Mesodermal cell (in vitro differentiated cells): ENCODE measurements around the gene FAM50A.

Experiments used
- H3K27ac ChIP-seq: 2 replicates; pipeline ENCODE4 v1.7.0; 2013; ENCODE audit warnings: mild to moderate bottlenecking, low read depth, low read length, moderate library complexity; ENCODE audit not compliant: severe bottlenecking
- H3K36me3 ChIP-seq: 2 replicates; pipeline ENCODE4 v1.7.1; 2013; ENCODE audit warnings: mild to moderate bottlenecking, low read length, moderate library complexity; ENCODE audit not compliant: control insufficient read depth, insufficient read depth
- H3K4me1 ChIP-seq: one replicate; pipeline ENCODE4 v1.7.1; 2013; ENCODE audit warnings: mild to moderate bottlenecking, low read length; ENCODE audit not compliant: insufficient read depth, control insufficient read depth, poor library complexity, severe bottlenecking
- H3K4me3 ChIP-seq: 2 replicates; pipeline ENCODE4 v1.7.0; 2013; ENCODE audit warnings: low read length, control low read depth, mild to moderate bottlenecking; ENCODE audit not compliant: insufficient read depth, poor library complexity, severe bottlenecking; ENCODE audit errors: extremely low read depth
- H3K9me3 ChIP-seq: 2 replicates; pipeline ENCODE4 v1.7.1; 2013; ENCODE audit warnings: mild to moderate bottlenecking, low read length, moderate library complexity; ENCODE audit not compliant: control insufficient read depth
- WGBS, 2 experiments: methylation state at CpG; one replicate each; pipeline ENCODE4 v1.1.5; 2013; ENCODE audit warnings: missing lambda C conversion rate in 2 of 2; ENCODE audit not compliant: insufficient coverage in 2 of 2; 5-methylcytosine and 5-hydroxymethylcytosine counted together

FAM50A gene

DNA sequence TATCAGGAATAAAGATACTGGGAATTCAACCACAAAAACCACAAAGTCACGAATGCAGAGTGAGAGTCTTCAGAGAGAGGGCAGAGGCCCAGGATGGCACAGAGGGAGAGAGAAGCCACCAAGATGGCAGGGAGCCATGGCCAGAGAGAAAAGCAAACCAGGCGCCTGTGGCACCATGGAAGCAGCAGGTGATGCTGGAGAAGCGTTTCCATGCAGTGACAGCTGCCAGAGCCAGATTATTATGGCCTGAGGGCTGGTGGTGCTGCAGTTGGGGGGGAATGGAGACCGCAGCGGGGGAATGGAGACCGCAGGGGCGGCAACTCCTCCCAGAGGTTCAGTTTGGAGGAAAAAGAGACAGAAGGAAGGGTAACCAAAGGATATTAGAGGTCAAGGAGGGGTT is 26.8 kb upstream of the FAM50A start:
- H3K27ac ChIP-seq: no peak overlapping the region
- peaks cover 4% of the 10 kb centered on the region for H3K4me1 ChIP-seq
- WGBS, 2 experiments: 94 to 100% methylated on average over 2 to 4 of the region's 7 CpGs
- no peaks in the 10 kb centered on the region for H3K9me3 ChIP-seq
- H3K36me3 ChIP-seq: peaks cover 6% of the 10 kb centered on the region
- H3K4me3 ChIP-seq: no peak overlapping the region

DNA sequence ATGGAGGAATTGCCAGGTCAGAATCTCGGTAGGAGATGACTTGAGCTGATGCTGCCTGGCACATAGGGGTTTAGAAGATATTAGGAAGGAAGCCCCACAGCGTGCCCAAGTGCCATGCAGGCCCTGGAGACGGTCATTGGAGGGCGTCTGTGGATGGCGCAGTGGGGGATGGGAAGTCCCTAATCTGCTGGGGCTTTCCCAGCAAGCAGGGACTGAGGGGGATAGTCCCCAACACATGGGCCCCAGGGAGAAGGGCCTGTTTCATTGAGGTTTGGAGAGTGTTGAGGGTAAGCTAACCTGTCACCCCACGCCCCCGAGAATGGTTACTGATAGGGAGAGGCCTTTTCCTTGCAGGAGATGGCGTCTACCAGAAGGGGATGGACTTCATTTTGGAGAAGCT is 24.8 kb upstream of the FAM50A start:
- no peak overlapping the region for H3K4me3 ChIP-seq
- whole genome bisulfite sequencing, 2 experiments: 100% methylated on average over 4 to 5 of the region's 8 CpGs
- peaks cover under 1% of the 10 kb centered on the region for H3K36me3 ChIP-seq
- no peak overlapping the region for H3K27ac ChIP-seq
- no peaks in the 10 kb centered on the region for H3K4me1 ChIP-seq
- H3K9me3 ChIP-seq: no peaks in the 10 kb centered on the region

DNA sequence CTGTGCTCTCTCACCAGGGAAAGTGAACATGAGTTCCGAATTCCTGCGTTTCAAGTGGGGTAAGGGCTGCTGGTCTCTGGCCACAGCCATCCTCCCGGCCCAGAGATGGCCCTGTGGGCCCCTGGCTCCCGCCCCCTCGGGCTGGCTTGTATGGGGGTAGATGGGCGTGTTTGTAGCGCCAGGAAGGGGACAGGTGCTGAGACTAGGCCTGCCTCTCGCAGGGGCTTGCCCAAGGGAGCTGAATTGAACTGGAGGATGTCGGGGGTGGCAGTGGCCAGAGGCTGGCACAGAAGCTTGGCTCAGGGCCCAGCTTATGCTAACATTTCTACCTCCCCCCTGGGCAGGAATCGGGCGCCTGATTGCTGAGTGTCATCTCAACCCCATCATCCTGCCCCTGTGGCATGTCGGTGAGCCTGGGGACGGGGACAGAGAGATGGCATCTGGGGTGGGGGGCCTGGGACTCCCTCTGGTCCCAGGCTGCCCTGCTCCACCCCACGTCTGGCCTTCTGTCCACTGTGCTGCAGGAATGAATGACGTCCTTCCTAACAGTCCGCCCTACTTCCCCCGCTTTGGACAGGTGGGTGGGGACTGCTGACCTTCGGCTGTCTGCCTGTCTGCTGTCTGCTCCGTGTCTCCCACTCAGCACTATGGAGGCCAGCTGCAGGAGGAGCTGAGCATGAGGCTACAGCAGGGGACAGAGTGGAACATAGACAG is 24.1 kb upstream of the FAM50A start:
- no peaks in the 10 kb centered on the region for H3K36me3 ChIP-seq
- 94% methylated on average over 7 of the region's 19 CpGs; no CpG with 5 or more reads in 1 of the 2 experiments for WGBS, 2 experiments
- peaks cover 3% of the 10 kb centered on the region for H3K4me1 ChIP-seq
- H3K4me3 ChIP-seq: no peak overlapping the region
- no peaks in the 10 kb centered on the region for H3K9me3 ChIP-seq
- no peak overlapping the region for H3K27ac ChIP-seq

DNA sequence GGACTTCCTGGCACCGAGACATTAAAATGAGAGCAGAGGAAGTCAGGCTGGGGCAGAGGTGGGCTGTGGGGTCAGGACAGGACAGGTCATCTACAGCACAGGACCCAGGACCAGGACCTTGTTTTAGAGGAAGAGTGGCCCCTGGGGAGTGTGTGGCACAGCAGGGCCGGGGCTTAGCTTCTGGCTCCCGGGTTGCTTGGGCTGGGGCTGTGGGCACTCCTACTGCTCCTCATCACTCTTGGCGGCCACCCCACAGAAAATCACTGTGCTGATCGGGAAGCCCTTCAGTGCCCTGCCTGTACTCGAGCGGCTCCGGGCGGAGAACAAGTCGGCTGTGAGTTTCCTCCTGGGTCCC is 23.6 kb upstream of the FAM50A start:
- WGBS, 2 experiments: 80 to 97% methylated on average over 1 to 7 of the region's 10 CpGs
- no peak overlapping the region for H3K4me3 ChIP-seq
- no peaks in the 10 kb centered on the region for H3K36me3 ChIP-seq
- H3K27ac ChIP-seq: no peak overlapping the region
- H3K4me1 ChIP-seq: peaks cover 3% of the 10 kb centered on the region
- no peaks in the 10 kb centered on the region for H3K9me3 ChIP-seq

DNA sequence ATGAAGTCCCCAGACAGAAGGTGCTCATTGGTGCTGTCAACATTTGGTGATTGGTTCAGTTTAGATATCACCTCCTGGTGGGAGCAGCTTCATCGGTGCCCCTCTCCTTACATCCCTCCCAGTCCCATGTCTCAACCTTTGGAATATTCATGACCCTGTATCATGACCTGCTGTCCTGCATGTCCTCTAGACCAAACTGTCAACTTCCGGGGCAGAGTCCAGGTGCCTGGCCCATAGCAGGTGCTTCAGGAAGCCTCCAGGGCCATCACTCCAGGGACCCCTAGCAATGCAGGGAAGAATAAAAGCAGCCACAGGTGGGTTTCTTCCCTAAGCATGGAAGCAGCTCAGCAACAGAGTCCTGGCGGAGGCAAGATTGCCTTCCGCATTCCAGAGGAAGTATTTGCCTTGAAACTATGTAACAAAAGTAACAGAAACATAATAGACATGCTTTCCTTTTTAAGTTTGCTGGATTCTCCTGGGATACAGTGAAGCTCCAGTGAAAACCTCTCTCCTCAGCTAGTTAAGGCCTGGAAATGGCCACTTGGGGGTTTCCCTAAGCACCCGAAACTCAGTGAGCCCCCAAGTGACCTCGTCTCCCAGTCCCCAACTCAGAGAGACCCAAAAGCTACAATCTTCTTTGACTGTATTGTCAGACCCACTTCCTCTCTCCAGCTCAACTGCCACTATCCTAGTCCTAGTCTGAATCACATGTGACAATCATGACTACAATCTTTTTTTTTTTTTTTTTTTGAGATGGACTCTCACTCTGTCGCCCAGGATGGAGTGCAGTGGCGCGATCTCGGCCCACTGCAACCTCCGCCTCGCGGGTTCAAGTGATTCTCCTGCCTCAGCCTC is 16.8 kb upstream of the FAM50A start:
- 95 to 98% methylated on average over 7 of the region's 13 CpGs for WGBS, 2 experiments
- Histone ChIP-seq H3K4me3 (no peak overlapping the region), H3K4me1 (peaks cover 12% of the 10 kb centered on the region)

DNA sequence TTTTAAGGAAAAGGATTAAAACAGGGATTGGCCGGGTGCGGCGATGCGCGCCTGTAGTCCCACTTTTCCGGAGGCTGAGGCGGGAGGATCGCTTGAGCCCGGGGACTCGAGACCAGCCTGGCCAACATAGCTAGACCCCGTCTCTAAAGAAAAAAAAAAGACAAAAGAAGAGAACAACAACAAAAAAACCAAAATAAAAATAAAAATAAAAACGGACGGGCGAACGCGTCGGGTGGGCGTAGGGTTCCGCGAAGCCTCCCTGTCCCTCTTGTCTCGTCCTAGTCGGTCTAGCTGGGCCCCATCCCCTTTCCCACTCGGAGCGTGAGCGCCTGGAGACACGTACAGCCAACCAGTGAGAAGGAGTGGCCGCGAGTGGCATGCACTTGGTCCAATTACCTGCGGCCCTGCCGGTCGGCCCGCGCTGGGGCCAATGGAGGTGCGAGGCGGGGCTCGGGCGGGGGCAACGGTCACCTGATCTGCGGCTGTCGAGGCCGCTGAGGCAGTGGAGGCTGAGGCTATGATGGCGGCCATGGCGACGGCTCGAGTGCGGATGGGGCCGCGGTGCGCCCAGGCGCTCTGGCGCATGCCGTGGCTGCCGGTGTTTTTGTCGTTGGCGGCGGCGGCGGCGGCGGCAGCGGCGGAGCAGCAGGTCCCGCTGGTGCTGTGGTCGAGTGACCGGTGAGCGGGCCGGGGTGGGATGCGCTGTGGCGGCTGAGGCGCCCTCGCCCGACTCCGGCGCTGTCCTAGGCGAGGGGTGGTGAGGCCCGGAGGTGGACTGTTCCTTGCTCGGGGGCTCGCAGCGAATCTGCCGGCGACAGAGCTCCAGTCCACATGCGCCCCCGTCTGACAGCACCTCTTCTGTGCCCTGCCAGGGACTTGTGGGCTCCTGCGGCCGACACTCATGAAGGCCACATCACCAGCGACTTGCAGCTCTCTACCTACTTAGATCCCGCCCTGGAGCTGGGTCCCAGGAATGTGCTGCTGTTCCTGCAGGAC is 15.5 kb upstream of the FAM50A start, which contains the start of gene ATP6AP1:
ATP6AP1 (plus strand) TSS at position 502 of the 996 bp plus-strand sequence; CDS start at position 518, 16 bp downstream.
- Histone ChIP-seq H3K4me3 (peak within 1 kb of the TSS; percentile 59), H3K4me1 (peaks cover 12% of the 10 kb centered on the region), H3K27ac (no peak within 1 kb of the TSS), H3K9me3 (no peaks in the 10 kb centered on the region), H3K36me3 (peaks cover 16% of the 10 kb centered on the region)
- WGBS, 2 experiments: 14 to 23% methylated on average over 28 to 31 of the region's 87 CpGs

More for the DNA sequence above, 16.8 kb upstream of the FAM50A start:
- H3K36me3 ChIP-seq: peaks cover 5% of the 10 kb centered on the region
- no peak overlapping the region for H3K27ac ChIP-seq
- H3K9me3 ChIP-seq: no peaks in the 10 kb centered on the region

DNA sequence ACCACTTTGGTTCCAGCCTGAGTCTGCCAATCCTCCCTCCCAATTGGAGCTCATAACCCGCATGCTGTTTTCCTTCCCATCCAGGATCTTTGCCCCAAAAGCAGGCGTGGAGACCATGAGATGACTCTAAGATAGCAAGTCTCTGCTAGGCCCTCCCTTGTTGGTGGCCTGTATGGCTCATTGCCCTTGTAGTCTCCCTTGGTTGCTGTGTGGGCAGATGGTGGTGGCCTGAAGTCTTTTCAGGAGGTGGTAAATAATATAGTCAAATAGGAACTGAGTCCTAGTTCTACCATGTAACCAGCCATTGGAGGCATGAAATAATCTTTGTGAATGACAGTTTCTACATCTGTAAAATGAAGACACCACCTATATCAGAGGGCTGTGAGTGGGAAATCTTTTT is 14.2 kb upstream of the FAM50A start:
- Histone ChIP-seq H3K4me3 (peak overlapping the region; percentile 59), H3K27ac (no peak overlapping the region), H3K9me3 (no peaks in the 10 kb centered on the region), H3K4me1 (peaks cover 9% of the 10 kb centered on the region), H3K36me3 (peaks cover 26% of the 10 kb centered on the region)
- 100% methylated on average over 2 of the region's 2 CpGs; no CpG with 5 or more reads in 1 of the 2 experiments for WGBS, 2 experiments

DNA sequence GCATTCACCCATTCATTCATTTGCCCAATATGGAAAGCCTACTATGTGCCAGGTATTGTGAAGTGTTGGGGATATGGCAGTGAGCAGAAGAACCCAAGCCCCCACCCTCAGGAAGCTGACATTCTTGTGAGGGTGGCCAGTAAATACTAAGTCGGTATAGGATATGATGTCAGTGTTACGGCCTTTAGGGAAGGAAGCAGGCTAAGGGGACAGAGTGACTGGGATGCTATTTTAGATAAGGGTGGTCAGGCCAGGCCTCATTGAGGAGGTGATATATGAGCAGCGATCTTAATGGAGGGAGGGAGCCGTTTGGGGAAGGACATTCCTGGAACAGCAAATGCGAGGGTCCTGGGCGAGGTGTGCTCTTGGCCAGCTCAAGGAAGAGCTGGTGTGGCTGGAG is 13.5 kb upstream of the FAM50A start:
- no peak overlapping the region for H3K27ac ChIP-seq
- no peak overlapping the region for H3K4me3 ChIP-seq
- no peaks in the 10 kb centered on the region for H3K9me3 ChIP-seq
- peaks cover 9% of the 10 kb centered on the region for H3K4me1 ChIP-seq
- WGBS, 2 experiments: 94 to 100% methylated on average over 1 to 3 of the region's 6 CpGs
- peaks cover 28% of the 10 kb centered on the region for H3K36me3 ChIP-seq

DNA sequence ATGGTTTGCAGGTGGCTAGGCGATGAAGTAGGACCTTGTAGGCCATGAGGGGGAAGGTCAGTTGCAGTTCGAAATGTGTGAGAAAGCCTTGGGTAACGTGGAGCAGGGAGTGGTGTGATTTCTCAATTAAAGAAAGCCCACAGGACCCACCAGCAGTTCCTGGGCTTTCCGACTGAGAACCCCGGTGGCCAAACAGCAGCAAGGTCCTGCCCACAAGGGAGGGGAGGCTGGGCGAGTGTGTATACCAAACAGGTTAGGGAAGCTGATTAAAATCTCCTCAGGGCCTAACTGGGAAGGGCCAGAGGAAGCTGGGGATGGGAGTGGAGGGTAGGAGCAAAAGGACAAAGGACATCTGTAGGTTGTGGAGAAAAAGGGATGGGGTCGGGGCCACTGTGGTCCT is 13.0 kb upstream of the FAM50A start:
- peaks cover 9% of the 10 kb centered on the region for H3K4me1 ChIP-seq
- WGBS, 2 experiments: 83 to 85% methylated on average over 3 to 4 of the region's 7 CpGs
- H3K36me3 ChIP-seq: peaks cover 32% of the 10 kb centered on the region
- H3K4me3 ChIP-seq: no peak overlapping the region
- H3K27ac ChIP-seq: no peak overlapping the region
- no peaks in the 10 kb centered on the region for H3K9me3 ChIP-seq

DNA sequence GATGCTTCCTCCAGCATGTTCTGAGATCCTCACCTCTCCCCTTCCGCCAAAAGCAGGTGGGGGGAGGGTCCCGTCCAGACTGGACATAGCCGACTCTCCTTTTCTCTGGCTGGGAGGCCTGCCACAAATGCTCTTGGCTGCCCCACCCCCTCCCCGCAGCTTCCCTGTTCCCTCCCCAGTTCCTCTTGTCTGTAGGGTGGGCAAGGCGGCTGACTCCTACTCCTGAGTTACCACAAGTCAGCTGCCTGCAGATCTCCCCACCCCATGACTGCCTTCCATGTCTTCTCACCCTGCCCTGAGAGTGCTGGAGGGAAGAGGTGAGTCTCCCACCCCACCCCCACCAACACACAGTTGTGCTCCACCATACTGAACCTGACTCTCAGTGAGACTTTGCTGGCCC is 12.6 kb upstream of the FAM50A start:
- Histone ChIP-seq H3K27ac (no peak overlapping the region), H3K36me3 (peaks cover 33% of the 10 kb centered on the region), H3K9me3 (no peaks in the 10 kb centered on the region), H3K4me3 (no peak overlapping the region), H3K4me1 (peaks cover 9% of the 10 kb centered on the region)
- 100% methylated on average over 1 of the region's 5 CpGs; no CpG with 5 or more reads in 1 of the 2 experiments for WGBS, 2 experiments
